A549 (cell line): ENCODE results near the gene KMO.

Experiments used
- CBX2 ChIP-seq: fragments of 200-600 bp; sonication (generic); IDR thresholded peaks from 2 replicates; pipeline ENCODE4 v1.6.1; 2016; ENCODE audit warnings: low read depth, mild to moderate bottlenecking, borderline replicate concordance
- EP300 ChIP-seq, 2 experiments: fragments of >200 bp; sonication (Bioruptor Twin); formaldehyde crosslinking; IDR thresholded peaks; 2 replicates in 1 of 2; 3 replicates in 1 of 2; pipeline ENCODE4 v1.6.1; 2016 to 2017
- MYC ChIP-seq: IDR thresholded peaks from 2 replicates; pipeline ENCODE4 v1.6.1; 2012; ENCODE audit warnings: mild to moderate bottlenecking, inconsistent platforms, low read length, improper control_type of control experiment, borderline replicate concordance
- POLR2A ChIP-seq: IDR thresholded peaks from 2 replicates; pipeline ENCODE4 v1.6.1; 2012; ENCODE audit warnings: mild to moderate bottlenecking, low read length
- RNF2 ChIP-seq: fragments of 200-600 bp; sonication (generic); IDR thresholded peaks from 2 replicates; pipeline ENCODE4 v1.6.1; 2016; ENCODE audit warnings: low read depth, mild to moderate bottlenecking, antibody characterized with exemption, moderate library complexity, borderline replicate concordance
- TF ChIP-seq, protein P1 (sequence below): fragments of >200 bp; sonication (Bioruptor Twin); formaldehyde crosslinking; IDR thresholded peaks from 3 replicates; pipeline ENCODE4 v1.5.1; 2016

- TF ChIP-seq RNF2 (no peak), EP300 (IDR thresholded peaks at IDR 0.05) (peak in 1 of 2 experiments; percentile 28; a peak in 2 of 5 replicates), CBX2 (no peak), POLR2A (no peak), MYC (no peak)
- TF ChIP-seq, protein P1, sequence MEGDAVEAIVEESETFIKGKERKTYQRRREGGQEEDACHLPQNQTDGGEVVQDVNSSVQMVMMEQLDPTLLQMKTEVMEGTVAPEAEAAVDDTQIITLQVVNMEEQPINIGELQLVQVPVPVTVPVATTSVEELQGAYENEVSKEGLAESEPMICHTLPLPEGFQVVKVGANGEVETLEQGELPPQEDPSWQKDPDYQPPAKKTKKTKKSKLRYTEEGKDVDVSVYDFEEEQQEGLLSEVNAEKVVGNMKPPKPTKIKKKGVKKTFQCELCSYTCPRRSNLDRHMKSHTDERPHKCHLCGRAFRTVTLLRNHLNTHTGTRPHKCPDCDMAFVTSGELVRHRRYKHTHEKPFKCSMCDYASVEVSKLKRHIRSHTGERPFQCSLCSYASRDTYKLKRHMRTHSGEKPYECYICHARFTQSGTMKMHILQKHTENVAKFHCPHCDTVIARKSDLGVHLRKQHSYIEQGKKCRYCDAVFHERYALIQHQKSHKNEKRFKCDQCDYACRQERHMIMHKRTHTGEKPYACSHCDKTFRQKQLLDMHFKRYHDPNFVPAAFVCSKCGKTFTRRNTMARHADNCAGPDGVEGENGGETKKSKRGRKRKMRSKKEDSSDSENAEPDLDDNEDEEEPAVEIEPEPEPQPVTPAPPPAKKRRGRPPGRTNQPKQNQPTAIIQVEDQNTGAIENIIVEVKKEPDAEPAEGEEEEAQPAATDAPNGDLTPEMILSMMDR: no peak
Observed at GRCh38 chr1:241610056-241610815, 78.1 kb downstream of the KMO start.
